Activated naive CD4-positive, alpha-beta T cell treated with anti-CD3 and anti-CD28 coated beads, Interleukin-2, amount 50 U/mL, for 16 hours (primary cell): ENCODE measurements around the gene GPR78.

Source experiments
- DNase-seq: peaks from one replicate; pipeline ENCODE4 v3.0.0-alpha.2; 2020

The GPR78 gene

DNA sequence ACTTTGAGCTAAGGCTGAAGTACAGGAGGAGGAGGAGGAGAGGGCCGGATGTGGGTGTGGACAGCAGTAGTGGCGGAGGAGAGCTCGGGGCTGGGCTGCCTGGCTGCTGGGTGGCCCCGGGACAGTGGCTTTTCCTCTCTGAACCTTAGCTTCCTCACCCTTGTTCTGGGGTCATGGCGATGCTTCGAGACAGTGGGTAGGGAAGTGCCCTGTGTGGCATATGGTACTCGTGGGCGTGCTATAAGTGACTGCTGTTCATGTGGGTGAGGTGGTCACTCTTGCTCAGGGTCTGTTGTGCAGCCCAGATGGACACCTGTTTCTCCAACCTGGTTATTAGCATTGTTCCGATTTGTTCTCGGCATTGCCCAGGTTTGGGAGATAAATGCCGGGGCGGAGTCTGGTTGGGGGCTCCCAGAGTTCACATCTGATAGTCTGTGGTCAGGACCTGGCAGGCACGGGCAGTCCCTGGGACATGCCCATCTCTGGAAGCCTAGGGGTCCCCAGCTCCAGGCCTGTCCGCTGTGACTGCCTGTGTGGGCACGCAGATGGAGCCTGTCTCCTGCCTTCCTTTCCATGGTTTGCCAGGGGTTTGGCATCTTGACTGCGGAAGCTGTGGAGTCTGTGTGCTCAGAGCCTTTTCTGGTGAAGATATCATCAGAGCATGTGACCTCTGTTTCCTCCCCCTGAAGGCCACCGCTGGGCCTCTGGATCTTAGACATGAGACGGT lies 7.4 kb downstream of the GPR78 start:
- no peak for DNase-seq

DNA sequence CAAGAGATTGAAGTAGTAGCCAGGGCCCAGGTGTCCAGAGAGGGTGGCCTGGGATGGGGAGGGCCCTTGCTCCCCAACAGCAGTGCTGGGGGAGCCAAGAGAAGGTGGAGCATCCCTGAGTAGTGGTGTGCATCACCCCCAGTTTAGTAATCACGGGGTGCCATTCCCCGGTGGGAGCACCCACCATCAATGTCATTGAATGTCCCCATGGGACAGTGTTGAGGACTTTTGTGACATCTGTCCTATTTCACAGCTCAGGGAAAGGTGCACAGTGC lies 7.9 kb downstream of the GPR78 start:
- no peak for DNase-seq

DNA sequence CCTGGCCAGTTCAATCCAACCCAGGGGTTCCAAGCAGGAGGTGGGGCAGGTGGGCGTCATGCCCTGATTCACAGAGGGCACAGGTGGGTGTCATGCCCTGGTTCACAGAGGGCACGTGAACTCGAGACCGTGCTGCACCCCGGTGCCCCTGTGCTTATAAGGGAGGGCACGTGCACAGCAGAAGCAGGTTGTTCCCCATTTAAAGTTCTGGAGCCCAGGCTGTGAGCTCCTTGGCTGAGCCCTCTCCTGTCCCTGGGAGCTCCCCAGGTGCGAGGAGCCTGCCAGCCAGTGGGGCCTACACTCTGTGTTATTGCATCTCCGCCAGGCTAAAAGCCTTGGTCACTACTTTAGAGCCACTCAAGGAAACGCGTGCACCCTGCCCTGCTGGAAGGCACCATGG lies 9.1 kb downstream of the GPR78 start:
- DNase-seq = no peak

DNA sequence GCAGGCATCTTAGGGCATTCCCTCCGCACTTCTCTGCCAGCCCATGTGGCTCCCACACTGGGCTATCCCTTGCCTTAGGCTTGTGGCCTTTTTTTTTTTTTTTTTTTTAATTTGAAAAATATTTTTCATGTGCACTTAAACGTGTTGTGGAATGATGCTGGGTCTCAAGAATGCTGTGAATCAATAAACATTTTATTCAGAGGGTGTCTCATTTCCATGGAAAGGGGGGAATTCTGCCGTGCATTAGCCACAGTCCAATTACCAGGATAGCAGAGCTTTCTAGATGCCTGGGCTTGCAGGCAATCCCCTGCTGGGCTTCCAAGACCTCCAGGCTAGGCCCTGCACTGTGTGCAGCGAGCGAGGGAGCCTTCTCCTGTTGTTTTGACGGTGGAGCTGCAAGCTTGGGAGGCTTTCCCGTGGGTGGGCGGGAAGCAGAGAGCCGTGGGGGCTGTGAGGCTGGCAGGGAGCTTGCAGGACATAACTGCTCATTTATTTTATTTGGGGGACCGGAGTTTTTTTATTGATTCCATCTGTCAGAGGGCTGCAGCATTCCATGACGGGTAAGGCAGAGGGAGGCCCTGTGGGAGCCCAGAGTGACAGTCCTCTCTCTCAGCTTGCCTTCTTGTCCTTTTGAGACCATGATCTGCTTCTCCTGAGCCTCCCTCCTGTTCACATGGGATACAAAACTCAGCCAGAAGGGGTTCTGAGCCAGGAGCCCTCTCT lies 9.8 kb downstream of the GPR78 start:
- DNase-seq = no peak

DNA sequence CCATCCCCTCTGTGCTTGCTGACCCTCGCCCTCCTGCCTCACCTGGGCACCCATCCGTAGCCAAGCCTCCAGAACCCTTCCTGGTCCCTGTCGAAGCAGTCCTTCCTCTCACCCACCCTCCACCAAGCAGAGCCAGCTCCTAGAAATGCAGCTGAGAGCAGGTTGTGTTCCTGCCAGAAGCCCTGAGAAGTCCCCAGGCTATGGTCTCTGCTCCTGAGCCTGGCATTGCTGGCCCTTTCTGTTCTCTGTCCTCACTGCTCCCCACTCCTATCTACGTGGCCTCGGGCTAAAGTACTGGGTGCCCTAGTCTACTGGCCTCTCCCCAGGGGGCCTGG lies 10.3 kb downstream of the GPR78 start:
- no peak for DNase-seq

DNA sequence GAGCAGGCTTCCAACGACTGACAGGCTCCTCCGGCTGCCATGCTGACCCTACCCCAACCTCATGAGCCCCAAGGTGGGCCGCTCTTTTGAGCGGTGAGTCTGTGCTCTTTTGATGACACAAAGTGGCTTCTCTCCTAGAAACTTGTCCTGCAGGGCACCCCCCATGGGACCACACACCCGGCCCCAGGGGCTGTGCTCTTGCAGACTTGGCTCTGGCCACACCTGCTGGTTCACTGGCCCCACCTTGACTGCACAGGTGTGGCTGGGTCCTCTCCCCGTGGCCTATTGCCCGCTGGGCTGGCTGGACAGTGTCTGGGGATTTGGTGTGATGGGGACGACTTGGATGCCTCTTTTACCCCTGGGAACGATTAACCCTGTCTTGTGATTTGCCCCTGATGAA lies 10.9 kb downstream of the GPR78 start:
- no peak for DNase-seq

DNA sequence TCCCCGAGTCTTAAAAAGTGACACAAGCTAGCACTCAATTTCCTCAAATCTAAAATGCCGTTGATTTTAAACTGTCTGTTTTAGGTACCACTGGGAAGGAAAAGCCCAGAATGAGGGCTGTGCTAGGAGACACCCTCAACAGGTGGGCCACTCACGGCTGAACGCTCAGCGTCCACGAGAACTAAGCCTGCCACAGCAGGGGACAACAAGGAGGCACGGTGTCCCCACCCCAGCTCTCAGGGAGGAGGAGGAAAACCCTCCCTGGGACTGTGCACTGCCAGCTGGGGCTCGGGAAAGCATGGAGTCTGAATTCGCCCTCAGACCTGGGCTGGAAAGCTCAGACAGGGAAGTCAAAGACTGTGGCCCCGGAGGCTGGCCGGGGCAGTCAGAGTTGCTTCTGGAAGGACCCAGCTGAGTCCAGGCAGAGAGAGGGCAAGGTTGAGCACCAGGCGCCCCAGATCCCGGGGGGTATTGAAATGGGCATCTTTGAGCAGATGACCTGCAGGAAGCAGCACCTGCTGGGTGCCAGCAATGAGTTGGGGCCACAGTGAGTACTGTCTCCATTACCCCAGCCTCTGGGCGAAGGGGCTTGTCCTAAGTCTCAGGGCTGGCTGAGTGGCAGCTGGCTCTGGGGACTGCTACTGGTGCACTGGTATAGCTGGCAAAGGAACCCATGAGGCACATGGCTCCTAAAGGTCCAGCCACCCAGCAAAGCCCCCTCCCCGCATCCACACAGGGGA lies 11.6 kb downstream of the GPR78 start:
- DNase-seq = no peak

DNA sequence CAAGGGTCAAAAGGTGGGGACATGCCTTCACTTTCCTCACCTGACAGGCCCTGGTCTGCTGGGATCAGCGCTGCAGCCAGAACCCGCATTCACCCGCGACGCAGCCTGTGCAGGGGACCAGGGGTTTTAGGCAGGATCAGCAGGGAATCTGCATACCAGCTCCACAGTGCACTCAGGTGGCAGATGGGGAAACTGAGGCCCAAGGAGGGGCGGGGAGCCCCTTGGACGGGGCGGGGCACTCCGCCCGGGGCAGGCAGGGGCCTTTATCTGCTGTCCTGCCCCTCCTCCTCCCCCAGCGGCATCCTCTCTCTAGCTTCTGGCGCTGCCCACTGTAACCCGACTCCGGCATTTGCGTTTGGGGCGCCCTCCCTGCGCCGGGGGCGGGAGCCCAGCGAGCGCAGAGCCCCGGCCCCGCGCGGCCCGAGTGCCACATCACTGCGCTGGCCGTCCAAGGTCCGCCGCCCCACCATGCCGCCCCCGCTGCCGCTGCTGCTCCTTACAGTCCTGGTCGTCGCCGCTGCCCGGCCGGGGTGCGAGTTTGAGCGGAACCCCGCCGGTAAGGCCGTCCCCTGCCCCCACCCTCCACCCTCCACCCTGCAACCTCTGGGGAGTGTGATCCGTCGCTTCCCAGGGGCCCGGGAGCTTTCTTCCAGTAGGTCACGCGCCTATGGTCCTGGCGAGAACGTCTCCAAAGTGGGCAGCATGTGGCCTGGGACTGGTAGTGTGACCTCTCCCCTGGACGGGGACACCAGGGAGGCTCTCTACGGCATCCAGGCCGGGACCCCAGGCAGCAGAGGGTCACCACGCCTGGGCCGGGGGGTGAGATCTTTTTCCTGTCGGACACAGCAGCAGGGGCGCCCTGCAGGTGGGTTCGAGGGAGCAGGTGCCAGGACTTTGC lies 12.4 kb downstream of the GPR78 start, which contains the start of gene CPZ:
CPZ (plus strand) TSS at position 400 of the 898 bp plus-strand sequence; CDS start at position 469, 69 bp downstream.
- no peak for DNase-seq

DNA sequence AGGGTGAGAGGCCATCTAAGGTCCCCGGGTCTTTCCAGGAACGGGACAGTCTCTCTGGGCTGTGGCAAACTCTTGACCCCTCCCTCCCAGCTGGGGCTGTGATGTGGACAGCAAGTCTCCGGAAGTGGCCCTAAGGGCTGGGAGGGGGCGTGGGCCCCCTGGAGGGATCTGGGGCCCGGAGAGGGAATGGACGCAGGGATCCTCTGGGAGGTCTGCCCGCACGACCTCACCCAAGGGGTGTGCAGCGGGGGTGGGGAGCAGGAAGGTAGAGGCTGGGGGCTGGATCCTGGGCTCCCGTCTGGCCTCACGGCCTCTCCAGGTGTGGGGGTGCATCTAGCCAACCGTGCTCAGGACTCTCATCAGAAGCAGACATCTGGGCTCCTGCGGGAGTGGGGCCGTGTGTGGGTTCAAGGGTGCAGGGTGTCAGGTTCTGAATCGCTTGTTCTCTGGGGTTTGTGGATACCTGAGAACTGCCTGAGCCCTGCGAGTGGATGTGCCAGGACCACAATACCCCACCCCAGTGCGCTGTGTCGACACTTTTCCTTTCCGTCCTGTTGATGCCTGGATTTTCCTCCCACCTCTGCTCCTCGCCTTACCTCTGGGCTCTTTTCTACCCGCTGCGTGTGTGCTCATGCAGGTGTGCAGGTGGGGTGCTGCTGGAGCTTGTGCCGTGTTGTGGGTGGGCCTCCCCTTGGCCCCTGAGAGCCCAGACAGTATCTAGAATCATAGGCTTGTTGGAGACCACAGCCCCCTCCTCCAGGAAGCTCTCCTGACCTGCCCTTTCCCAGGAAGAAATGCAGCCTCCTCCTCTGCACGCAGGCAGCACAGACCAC lies 13.3 kb downstream of the GPR78 start:
- no peak for DNase-seq

DNA sequence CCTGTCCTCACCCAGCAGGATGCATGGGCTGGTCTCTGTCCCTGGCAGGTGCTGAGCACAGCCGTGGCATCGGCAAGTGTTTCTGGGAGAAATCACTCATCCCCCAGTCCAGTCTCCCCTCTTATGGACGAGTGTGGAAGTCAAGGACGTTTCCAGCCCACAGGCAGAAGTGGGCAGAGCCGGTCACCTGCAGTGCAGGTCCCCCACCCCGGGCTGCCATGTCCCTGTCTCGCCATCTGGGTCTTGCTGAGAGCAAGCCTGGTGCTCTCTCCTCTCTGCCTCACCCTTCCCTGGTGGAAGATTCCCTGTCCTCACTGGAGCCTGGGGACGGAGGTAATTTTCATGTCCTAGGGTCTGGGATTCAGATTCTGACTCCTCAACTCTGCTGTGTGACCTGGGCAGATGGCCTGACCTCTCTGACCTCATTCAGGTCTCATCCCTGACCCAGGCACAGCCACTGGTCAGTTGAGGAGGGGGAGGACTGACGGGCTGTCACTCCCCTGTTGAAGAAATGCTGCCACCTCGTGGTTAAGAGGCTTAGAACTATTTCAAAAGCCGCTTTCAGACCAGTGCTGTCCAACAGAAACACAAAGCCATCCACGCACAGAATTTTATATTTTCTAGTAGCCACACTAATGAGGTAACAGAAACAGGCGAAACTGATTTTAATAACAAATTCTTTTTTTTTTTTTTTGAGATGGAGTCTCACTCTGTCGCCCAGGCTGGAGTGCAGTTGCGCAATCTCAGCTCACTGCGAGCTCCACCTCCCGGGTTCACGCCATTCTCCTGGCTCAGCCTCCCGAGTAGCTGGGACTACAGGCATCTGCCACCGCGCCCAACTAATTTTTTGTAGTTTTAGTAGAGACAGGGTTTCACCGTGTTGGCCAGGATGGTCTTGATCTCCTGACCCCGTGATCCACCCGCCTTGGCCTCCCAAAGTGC lies 14.2 kb downstream of the GPR78 start:
- DNase-seq = no peak

DNA sequence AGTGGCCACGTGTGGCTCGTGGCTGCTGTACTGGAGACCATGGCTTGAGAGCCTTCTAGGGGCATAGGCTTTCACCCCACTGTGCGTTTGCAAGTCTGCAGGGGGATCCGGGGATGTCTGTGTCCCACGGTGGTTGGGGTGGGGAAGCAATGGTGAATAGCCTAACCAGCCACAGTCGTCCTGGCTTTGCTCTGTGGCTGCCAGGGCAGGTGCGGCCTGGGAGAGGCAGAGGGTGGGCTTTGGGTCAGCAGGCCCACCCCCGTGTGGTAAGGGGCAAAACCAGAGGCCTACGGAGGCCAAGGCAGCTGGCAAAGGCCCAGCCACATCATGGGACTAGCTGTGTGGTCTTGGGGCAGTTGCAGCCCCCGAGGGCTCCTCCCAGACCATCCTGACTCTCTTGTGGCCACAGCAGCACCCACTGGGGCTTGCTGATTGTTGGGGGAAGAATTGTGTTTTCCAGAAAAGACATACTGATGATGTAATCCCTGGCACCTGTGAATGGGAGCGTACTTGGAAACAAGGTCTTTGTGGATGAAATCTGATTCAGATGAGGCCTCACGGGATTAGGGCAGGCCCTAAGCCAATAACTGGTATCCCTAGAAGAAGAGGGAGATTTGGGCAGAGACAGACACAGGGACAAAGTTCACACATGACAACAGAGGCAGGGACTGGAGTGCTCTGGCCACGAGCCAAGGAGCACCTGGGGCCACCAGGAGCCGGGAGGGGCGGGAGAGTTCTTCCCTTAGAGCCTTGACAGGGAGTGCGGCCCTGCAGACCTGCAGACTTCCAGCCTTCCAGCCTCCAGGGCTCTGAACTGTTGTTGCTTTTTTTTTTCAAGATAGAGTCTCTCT lies 15.3 kb downstream of the GPR78 start:
- no peak for DNase-seq

DNA sequence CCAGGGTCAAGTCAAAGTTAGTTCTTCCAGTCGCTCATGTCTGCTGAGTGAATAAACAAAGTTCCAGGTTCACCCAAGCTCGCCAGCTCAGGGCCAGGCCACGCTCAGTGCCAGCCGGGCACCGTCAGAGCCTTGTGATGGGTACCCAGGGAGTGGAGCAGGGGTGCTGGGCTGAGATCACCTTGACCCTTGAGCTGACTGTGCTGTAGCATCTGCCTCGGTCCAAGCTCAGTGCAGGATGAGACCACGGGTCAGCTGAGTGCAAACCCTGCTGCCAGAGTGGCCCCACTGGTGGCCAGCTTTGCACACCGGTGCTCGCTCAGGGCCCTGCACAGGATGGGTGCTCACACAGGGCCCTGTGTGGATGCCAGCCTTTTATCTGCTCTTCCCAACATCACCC lies 16.7 kb downstream of the GPR78 start:
- no peak for DNase-seq

DNA sequence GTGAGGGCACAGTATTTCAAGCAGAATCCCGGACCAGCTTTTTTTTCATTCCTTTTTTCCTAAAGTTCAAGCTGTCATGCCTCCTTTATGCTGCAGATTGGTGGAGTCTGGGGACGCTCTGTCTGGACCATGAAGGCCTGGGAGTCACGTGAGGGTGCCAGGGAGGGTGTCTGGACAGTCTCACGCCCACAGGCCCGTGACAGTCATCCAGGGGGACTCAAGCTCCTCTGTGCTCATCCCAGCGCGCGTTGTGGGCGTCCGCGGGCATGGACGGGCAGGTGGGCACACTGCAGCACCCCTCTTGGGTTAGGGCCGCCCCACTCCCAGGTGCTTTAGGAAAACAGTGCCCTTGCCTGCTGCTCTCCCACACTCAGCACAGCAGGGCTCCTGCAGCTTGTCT lies 17.1 kb downstream of the GPR78 start:
- DNase-seq = no peak

DNA sequence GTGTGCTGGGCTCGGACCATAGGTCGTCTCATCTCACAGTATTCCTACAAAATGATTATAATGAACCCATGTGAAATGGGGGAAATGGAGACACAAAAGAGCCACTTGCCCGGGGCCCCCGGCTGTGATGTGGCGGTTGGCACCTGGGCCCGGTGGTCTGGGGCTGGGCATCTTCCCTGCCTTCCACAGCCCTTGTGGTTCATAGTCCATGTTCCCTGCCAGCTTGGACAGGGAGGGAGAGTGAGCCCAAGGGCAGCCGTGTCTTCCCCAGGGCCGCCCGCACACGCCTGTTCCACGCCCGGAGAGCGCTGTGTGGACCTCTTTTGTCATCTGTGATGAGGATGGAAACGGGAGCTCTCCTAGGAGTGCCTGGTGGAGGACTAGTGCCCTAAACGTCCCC lies 17.6 kb downstream of the GPR78 start:
- DNase-seq = no peak

DNA sequence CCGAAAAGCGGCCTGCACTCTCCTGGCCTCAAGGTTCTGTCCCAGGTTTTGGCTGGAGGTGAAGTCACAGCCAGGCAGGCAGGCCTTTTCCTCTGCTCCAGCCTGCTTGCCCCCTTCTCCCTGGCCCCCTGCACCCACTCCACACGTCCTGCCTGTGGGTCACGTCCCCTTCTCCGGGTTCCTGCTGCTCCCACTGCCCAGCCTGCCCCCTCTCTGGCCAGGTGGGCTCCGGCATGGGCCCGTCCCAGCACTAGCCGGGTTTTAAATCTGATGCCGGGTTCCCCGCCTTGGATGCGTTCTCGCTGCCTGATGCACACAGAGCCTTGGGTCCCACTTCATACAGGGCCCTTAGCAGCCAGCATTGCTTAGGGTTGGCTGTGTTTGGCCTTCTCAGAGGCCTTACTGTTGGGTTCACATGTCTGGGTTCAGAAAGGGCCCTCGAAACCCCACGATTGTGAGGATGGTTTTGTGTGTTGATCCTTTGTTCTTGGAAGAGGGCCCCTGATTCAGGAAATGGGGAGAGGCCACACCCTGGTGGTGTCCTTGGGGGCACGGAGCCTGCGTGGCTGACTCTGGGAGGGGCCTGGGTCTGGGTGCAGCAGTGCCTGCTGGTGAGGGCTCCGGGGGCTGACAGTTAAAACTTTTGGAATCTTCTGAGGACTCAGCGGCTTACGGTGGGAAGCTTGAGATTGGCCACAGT lies 18.3 kb downstream of the GPR78 start:
- no peak for DNase-seq

DNA sequence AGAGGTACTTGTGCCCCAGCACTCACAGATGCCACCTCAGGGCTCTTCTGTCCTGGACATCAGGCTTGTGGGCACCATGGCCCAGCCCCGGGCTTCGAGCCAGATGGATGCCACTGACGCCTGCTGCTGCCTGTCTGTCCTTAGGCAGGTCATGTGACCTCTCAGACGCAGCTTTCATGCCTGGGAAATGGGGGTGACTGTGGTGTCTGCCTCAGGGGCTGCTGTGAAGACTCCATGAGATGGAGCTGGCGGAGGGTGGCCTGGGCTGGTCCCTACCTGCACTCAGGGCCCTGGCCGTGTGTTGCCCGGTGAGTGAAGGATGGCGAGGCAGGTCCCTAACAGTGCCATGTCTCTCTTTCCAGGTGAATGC lies 18.9 kb downstream of the GPR78 start:
- DNase-seq = no peak

DNA sequence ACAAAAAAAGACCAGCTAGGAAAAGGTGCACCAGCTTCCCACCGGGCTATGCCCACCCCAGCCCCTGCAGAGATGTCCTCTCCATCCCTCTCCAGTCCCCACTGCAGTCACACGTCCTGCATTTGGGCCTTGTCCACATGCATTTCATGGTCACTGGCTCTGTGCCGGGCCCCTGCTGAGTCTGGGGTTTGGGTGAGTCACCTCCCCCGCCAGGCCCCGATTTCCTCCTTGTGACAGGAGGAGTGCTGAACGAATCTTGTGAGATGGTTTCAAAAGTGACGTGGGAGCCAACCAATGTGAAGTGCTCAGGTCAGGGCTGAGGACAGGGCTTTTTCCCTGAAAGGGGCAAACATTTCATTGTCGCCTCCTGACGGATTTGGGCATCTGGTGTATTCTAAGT lies 19.5 kb downstream of the GPR78 start:
- DNase-seq = no peak

DNA sequence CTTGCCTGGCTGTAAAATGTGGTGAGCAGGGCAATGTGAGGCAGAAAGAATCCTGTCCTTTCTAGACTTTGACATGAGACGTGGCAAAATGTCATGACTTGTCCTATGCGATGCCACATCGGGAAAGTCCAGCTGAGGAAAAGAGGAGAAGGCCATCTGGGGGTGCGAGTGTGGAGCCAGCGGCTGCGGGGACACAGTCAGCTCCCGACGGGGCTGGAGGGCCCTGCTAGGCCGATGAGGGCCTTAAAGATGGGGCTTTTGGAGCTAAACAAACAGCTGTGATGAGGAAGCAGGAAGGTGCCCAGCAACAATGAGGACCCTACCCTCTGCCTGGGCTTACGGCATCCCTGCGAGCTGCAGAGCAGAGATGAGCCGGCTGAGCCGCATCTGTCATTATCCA lies 20.1 kb downstream of the GPR78 start:
- no peak for DNase-seq

DNA sequence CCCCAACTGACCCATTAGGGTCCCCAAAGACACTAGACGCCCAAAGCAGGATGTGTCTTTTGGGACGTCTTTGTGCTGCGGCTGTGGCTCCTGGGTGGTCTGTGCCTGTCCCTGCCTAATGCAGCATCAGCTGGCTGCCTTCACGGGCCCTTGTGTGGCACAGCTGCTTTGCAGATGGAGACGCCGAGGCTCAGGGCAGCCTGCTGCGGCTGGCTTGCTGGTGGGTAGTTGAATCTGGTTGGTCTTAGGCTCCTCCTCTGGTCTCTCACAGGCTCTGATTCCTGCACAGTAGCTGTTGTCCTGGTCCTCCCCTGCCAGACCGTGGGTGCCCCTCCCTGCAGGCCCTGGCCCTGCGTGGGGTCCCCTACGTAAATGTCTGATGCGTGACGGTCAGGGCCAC lies 20.5 kb downstream of the GPR78 start:
- DNase-seq = no peak

DNA sequence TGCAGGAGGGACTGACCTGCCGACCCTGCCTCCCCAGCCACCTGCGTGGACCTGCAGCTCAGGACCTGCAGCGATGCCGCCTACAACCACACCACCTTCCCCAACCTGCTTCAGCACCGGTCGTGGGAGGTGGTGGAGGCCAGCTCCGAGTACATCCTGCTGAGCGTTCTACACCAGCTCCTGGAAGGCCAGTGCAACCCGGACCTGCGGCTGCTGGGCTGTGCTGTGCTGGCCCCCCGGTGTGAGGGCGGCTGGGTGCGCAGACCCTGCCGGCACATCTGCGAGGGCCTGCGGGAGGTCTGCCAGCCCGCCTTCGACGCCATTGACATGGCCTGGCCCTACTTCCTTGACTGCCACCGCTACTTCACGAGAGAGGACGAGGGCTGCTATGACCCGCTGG lies 20.9 kb downstream of the GPR78 start:
- DNase-seq = no peak
